Brain microvascular endothelial cell (primary cell): ENCODE measurements around the gene OR9K2.
"Not testable (repeated sequence)": the region's sequence is repeated elsewhere in the genome, so short reads cannot be mapped to it uniquely, and the experiment has no call there.

Experiments
- DNase-seq: peaks from one replicate; pipeline ENCODE4 v3.0.0-alpha.2; 2020
- H3K27ac ChIP-seq: fragments of 250-450 bp; sonication (Bioruptor Pico); 2 replicates; pipeline ENCODE4 v1.5.1; 2020; ENCODE audit warnings: mild to moderate bottlenecking, moderate library complexity
- H3K27me3 ChIP-seq: fragments of 250-450 bp; sonication (Bioruptor Pico); replicated peaks from 2 replicates; pipeline ENCODE4 v1.5.1; 2020; ENCODE audit warnings: mild to moderate bottlenecking
- H3K36me3 ChIP-seq: fragments of 250-450 bp; sonication (Bioruptor Pico); replicated peaks from 2 replicates; pipeline ENCODE4 v1.5.1; 2020; ENCODE audit warnings: mild to moderate bottlenecking
- H3K4me3 ChIP-seq: 2 replicates; pipeline ENCODE4 v1.5.1; 2011; ENCODE audit warnings: low read depth, mild to moderate bottlenecking, control low read depth, low read length, moderate library complexity
- in situ Hi-C: cut with HindIII; loops from 2 replicates; pipeline ENCODE4 v1.10.0; 2017; ENCODE audit warnings: low sequenced_read_pairs, low pct_ligation_motif_present
- TF ChIP-seq, protein P1 (sequence below): IDR thresholded peaks from 2 replicates; pipeline ENCODE4 v1.5.1; 2011; ENCODE audit warnings: low read depth, mild to moderate bottlenecking, moderate library complexity, low read length, control low read depth, inconsistent platforms; ENCODE audit errors: missing control alignments

OR9K2 gene

DNA sequence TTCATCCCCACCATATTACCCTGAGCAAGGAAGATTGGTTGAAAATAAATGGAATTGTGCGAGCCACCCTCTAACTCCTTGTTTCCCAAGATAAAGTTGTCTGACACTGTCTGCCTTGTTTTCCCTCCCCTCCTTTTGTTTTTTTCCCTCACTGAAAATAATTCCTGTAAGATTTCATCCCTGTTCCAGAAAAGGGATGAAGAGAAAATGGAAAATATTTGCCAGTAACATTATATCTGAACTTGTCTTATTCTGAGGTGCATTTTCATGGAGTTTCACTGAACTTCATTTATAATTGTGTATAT, 17.3 kb downstream of the OR9K2 start:
- TF ChIP-seq, protein P1, sequence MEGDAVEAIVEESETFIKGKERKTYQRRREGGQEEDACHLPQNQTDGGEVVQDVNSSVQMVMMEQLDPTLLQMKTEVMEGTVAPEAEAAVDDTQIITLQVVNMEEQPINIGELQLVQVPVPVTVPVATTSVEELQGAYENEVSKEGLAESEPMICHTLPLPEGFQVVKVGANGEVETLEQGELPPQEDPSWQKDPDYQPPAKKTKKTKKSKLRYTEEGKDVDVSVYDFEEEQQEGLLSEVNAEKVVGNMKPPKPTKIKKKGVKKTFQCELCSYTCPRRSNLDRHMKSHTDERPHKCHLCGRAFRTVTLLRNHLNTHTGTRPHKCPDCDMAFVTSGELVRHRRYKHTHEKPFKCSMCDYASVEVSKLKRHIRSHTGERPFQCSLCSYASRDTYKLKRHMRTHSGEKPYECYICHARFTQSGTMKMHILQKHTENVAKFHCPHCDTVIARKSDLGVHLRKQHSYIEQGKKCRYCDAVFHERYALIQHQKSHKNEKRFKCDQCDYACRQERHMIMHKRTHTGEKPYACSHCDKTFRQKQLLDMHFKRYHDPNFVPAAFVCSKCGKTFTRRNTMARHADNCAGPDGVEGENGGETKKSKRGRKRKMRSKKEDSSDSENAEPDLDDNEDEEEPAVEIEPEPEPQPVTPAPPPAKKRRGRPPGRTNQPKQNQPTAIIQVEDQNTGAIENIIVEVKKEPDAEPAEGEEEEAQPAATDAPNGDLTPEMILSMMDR, result no peak

DNA sequence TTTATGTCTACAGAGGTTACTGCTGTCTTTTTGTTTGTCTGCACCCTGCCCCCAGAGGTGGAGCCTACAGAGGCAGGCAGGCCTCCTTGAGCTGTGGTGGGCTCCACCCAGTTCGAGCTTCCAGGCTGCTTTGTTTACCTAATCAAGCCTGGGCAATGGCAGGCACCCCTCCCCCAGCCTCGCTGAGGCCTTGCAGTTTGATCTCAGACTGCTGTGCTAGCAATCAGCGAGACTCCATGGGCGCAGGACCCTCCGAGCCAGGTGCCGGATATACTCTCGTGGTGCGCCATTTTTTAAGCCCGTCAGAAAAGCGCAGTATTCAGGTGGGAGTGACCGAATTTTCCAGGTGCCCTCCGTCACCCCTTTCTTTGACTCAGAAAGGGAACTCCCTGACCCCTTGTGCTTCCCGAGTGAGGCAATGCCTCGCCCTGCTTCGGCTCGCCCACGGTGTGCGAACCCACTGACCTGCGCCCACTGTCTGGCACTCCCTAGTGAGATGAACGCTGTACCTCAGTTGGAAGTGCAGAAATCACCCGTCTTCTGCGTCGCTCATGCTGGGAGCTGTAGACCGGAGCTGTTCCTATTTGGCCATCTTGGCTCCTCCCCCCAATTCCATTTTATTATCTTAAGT, 40.9 kb downstream of the OR9K2 start:
- H3K27ac ChIP-seq, DNase-seq, in situ Hi-C loops, H3K4me3 ChIP-seq, H3K27me3 ChIP-seq, H3K36me3 ChIP-seq: not testable (repeated sequence)

More for the DNA sequence above, 17.3 kb downstream of the OR9K2 start:
- in situ Hi-C loops, result no loop called here
- Histone ChIP-seq H3K27me3 (no peaks in the 10 kb centered on the region), H3K36me3 (no peaks in the 10 kb centered on the region), H3K27ac (no peak overlapping the region), H3K4me3 (no peak overlapping the region)
- DNase-seq, result no peak

DNA sequence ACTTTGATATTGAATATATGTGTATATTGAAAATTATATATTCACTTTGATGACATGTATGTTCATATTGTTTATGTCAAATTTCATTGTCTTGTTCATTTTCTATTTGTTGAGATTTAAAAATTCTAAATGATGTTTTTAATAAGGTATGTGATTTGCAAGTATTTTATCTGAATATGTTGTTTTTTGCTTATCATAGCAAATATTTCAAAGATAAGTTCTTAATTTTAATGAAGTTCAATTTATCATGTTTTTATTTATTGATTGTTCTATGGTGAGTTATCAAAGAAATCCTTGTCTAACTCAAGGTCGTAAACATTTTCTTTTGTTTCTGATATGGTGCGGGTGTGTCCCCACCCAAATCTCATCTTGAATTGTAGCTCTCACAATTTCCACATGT, 45.2 kb downstream of the OR9K2 start:
- no peaks in the 10 kb centered on the region for H3K36me3 ChIP-seq
- in situ Hi-C loops, result no loop called here

DNA sequence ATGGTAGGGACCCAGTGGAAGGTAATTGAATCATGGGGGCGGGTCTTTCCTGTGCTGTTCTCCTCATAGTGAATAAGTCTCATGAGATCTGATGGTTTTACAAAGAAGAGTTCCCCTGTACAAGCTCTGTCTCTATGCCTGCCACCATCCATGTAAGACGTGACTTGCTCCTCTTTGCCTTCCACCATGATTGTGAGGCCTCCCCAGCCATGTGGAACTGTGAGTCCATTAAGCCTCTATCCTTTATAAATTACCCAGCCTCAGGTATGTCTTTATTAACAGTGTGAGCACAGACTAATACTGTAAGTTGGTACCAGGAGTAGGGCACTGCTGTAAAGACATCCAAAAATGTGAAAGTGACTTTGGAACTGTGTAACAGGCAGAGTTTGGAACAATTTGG, 45.6 kb downstream of the OR9K2 start:
- H3K36me3 ChIP-seq, DNase-seq, H3K4me3 ChIP-seq, H3K27ac ChIP-seq, in situ Hi-C loops, H3K27me3 ChIP-seq: not testable (repeated sequence)

More for the DNA sequence above, 45.2 kb downstream of the OR9K2 start:
- Histone ChIP-seq H3K27ac (no peak overlapping the region), H3K4me3 (no peak overlapping the region), H3K27me3 (no peaks in the 10 kb centered on the region)
- TF ChIP-seq, protein P1, result no peak
- no peak for DNase-seq

DNA sequence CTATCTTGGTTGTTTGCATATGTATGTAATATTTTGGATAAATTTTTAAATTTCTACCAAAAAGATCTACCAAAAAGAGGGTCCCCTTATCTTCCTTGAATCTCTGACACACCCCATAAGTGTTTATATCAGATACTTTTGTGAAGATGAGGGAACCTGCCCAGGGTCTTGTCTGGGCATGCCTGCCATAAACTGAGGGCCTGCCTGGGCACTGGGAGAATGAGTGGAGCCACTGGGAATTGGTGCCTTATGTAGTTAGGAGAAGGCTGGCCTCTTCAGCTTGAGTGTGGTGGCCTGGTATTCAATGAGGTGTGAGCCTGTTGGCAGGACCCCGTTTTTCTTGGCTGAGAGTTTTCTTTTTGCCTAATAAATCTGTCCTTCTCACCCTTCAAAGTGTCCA, 46.5 kb downstream of the OR9K2 start:
- no peak for DNase-seq
- in situ Hi-C loops, result no loop called here
- Histone ChIP-seq H3K4me3 (no peak overlapping the region), H3K27me3 (no peaks in the 10 kb centered on the region), H3K36me3 (no peaks in the 10 kb centered on the region), H3K27ac (no peak overlapping the region)
- TF ChIP-seq, protein P1, result no peak

DNA sequence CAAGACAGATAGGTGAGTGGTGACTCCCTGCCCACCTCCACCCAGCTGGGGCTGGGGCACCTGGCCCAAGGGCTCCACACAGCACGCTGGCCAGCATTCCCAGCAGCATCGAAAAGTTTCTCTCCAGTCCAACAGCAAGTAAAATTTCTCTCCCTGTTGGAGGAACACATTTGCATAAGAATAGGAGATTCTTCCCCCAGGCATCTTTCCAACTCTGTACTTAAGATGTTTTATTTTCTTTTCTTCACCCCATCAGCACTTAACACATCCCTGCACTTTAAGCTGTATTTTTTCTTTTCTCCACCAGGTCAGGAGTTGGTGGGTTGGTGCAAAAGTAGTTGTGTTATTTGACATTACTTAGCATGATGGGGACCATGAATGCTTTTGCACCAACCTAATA, 47.2 kb downstream of the OR9K2 start:
- H3K4me3 ChIP-seq, result no peak overlapping the region
- no peaks in the 10 kb centered on the region for H3K36me3 ChIP-seq
- TF ChIP-seq, protein P1, result no peak
- no peaks in the 10 kb centered on the region for H3K27me3 ChIP-seq
- H3K27ac ChIP-seq, result no peak overlapping the region
- in situ Hi-C loops, result no loop called here
- DNase-seq, result no peak
